SK-N-SH treated with all-trans-retinoic acid at 6 μM for 48 hours (cell line): Measurements from ENCODE around the gene DPF3.

ENCODE experiments used
- ATAC-seq: fragments of 200-7000 bp; cut with Tn5 transposase; 3 replicates; pipeline ENCODE4 v1.9.1; 2020; ENCODE audit warnings: mild to moderate bottlenecking, moderate library complexity
- ARNTL ChIP-seq: fragments of 450-650 bp; formaldehyde crosslinking; IDR thresholded peaks from 2 replicates; pipeline ENCODE4 v1.5.0; 2020; ENCODE audit warnings: low read depth, mild to moderate bottlenecking, moderate library complexity, borderline replicate concordance
- BACH2 ChIP-seq: fragments of 250-450 bp; sonication (Bioruptor Pico); IDR thresholded peaks from 2 replicates; pipeline ENCODE4 v1.9.0; 2021; ENCODE audit warnings: mild to moderate bottlenecking, borderline replicate concordance
- CREB5 ChIP-seq: fragments of 250-450 bp; sonication (Bioruptor Pico); IDR thresholded peaks from 2 replicates; pipeline ENCODE4 v1.5.1; 2020; ENCODE audit warnings: low read depth, mild to moderate bottlenecking, moderate library complexity
- CSDC2 ChIP-seq: fragments of 250-450 bp; sonication (Bioruptor Pico); IDR thresholded peaks from 2 replicates; pipeline ENCODE4 v1.5.0; 2020; ENCODE audit warnings: mild to moderate bottlenecking, moderate library complexity
- ESRRG ChIP-seq: fragments of 250-450 bp; sonication (Bioruptor Pico); IDR thresholded peaks from 2 replicates; pipeline ENCODE4 v1.6.1; 2021; ENCODE audit warnings: mild to moderate bottlenecking
- GLIS3 ChIP-seq: fragments of 250-450 bp; sonication (Bioruptor Pico); IDR thresholded peaks from 2 replicates; pipeline ENCODE4 v1.5.0; 2020; ENCODE audit warnings: mild to moderate bottlenecking, moderate library complexity
- OSR1 ChIP-seq: fragments of 250-450 bp; sonication (Bioruptor Pico); IDR thresholded peaks from 2 replicates; pipeline ENCODE4 v1.8.0; 2022; ENCODE audit warnings: moderate library complexity, mild to moderate bottlenecking, inconsistent platforms
- POU6F1 ChIP-seq: fragments of 250-450 bp; sonication (Bioruptor Pico); IDR thresholded peaks from 2 replicates; pipeline ENCODE4 v1.8.0; 2021; ENCODE audit warnings: low read depth, mild to moderate bottlenecking, moderate library complexity, borderline replicate concordance
- PPARA ChIP-seq: fragments of 250-450 bp; sonication (Bioruptor Pico); IDR thresholded peaks from 2 replicates; pipeline ENCODE4 v1.5.0; 2020; ENCODE audit warnings: mild to moderate bottlenecking, borderline replicate concordance
- SNAI2 ChIP-seq: fragments of 250-450 bp; sonication (Bioruptor Pico); IDR thresholded peaks from 2 replicates; pipeline ENCODE4 v1.5.0; 2020; ENCODE audit warnings: mild to moderate bottlenecking, moderate library complexity
- TCF4 ChIP-seq: fragments of 250-450 bp; sonication (Bioruptor Pico); IDR thresholded peaks from 2 replicates; pipeline ENCODE4 v1.8.0; 2021; ENCODE audit warnings: mild to moderate bottlenecking, moderate library complexity, borderline replicate concordance
- TSHZ2 ChIP-seq: fragments of 250-450 bp; sonication (Bioruptor Pico); IDR thresholded peaks from 2 replicates; pipeline ENCODE4 v1.5.0; 2020; ENCODE audit warnings: mild to moderate bottlenecking, moderate library complexity
- ZC3H10 ChIP-seq: fragments of 250-450 bp; sonication (Bioruptor Pico); IDR thresholded peaks from 2 replicates; pipeline ENCODE4 v1.5.1; 2021; ENCODE audit warnings: mild to moderate bottlenecking, moderate library complexity
- ZNF565 ChIP-seq: fragments of 450-650 bp; formaldehyde crosslinking; conservative IDR thresholded peaks from 2 replicates; pipeline ENCODE4 v1.5.0; 2020; ENCODE audit warnings: low read depth, mild to moderate bottlenecking, moderate library complexity
- ZNF70 ChIP-seq: fragments of 450-650 bp; formaldehyde crosslinking; IDR thresholded peaks from 2 replicates; pipeline ENCODE4 v1.5.0; 2020; ENCODE audit warnings: mild to moderate bottlenecking, moderate library complexity
- ZNF8 ChIP-seq: fragments of 450-650 bp; formaldehyde crosslinking; IDR thresholded peaks from 2 replicates; pipeline ENCODE4 v1.5.0; 2020; ENCODE audit warnings: mild to moderate bottlenecking, moderate library complexity
- TF ChIP-seq, protein P1 (sequence below): fragments of 250-450 bp; sonication (Bioruptor Pico); IDR thresholded peaks from 2 replicates; pipeline ENCODE4 v1.5.1; 2021; ENCODE audit warnings: mild to moderate bottlenecking, moderate library complexity

DPF3 gene

DNA sequence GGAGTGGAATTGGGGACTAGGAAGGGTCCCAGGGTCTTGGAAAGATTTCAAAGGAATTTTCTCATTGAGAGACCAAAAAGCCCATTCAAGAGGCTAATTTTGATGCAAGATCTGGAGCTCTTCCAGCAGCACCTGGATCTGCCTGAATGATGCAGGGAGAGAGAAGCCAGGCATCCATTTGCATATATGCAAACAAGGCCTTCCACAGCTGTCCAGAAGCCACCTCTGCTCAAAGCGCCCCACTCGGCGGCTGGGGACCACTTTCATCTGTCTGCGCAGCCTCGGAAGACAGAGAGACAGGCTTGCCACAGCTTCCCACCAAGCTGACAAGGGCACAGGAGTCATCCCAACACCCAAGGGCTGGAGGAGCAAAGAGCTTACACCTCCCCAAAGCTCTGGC, 295.6 kb downstream of the DPF3 start:
- no peak for TF ChIP-seq ARNTL (CRISPR knock-in tag)
- no peak for TF ChIP-seq TSHZ2 (CRISPR knock-in tag)
- TF ChIP-seq ZC3H10 (CRISPR knock-in tag) = no peak
- TF ChIP-seq POU6F1 (CRISPR knock-in tag) = no peak
- TF ChIP-seq SNAI2 (CRISPR knock-in tag) = no peak
- TF ChIP-seq, protein P1, sequence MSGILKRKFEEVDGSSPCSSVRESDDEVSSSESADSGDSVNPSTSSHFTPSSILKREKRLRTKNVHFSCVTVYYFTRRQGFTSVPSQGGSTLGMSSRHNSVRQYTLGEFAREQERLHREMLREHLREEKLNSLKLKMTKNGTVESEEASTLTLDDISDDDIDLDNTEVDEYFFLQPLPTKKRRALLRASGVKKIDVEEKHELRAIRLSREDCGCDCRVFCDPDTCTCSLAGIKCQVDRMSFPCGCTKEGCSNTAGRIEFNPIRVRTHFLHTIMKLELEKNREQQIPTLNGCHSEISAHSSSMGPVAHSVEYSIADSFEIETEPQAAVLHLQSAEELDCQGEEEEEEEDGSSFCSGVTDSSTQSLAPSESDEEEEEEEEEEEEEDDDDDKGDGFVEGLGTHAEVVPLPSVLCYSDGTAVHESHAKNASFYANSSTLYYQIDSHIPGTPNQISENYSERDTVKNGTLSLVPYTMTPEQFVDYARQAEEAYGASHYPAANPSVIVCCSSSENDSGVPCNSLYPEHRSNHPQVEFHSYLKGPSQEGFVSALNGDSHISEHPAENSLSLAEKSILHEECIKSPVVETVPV (CRISPR knock-in tag) = no peak
- TF ChIP-seq, all 23 proteins: peak for 0
- ATAC-seq = no peak

DNA sequence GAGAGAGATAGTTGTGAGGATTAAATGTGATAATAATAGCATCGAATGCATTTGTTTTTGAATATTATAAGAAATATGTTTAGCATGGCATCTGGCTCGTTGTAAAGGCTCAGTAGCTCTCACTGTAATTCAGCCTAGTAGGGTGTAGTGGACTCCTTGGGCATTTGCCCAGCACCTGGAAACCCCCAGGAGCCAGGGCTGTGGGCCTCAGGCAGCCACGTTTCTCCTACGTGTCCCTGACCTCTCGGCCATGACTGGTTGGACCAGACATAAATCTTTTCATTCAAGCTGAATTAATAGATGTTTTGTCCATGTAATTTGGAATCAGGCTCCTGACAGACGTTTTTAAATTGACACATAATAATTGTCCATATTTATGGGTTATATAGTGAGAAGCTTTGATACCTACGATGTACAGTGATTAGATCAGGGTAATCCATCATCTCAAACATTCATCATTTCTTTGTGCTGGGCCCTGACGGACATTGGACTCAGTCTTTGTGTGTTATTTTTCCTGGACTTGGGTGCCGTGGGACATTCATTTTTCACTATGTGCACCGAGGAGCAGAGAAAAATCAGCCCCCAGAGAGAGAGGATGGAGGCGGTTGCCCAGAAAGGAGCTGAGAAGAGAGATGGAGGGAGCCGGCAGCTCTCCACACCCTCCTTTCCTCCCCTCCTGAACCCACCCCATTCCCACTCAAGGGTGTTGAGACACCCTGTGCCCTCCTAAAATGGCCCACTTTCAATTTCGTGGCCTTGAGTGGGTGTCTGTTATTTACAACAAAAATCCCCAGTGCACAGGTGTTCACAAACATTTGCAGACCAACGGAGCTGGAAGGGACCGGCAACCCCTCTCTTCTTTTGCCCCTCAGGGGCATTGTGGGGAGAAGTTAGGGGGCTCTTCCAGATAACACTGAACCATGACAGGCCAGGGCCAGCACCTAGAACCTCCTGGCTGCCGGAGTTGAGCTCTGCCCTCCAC, 296.4 kb downstream of the DPF3 start:
- no peak for ATAC-seq
- TF ChIP-seq TCF4 (no peak), OSR1 (CRISPR knock-in tag) (no peak), ARNTL (CRISPR knock-in tag) (no peak), ZNF70 (CRISPR knock-in tag) (no peak), BACH2 (CRISPR knock-in tag) (no peak), ESRRG (CRISPR knock-in tag) (no peak), POU6F1 (CRISPR knock-in tag) (no peak), ZNF565 (no peak), CREB5 (CRISPR knock-in tag) (no peak), CSDC2 (CRISPR knock-in tag) (no peak), GLIS3 (no peak), PPARA (CRISPR knock-in tag) (no peak)
- TF ChIP-seq, protein P1 (CRISPR knock-in tag) = no peak
- TF ChIP-seq, all 23 proteins: peak for 0

GRCh38 chr14:72595152-72595862, 298.6 kb downstream of the DPF3 start:
- TF ChIP-seq TCF4 = no peak
- no peak for TF ChIP-seq ZNF8 (CRISPR knock-in tag)
- TF ChIP-seq GLIS3 = no peak
- TF ChIP-seq CSDC2 (CRISPR knock-in tag) = no peak
- TF ChIP-seq, all 23 proteins: peak for 0
- ATAC-seq = no peak
